DOHH2 (cell line): ENCODE results near the gene NAPEPLD.
"Not testable (repeated sequence)": the region's sequence is repeated elsewhere in the genome, so short reads cannot be mapped to it uniquely, and the experiment has no call there.

Experiments used
- H3F3A ChIP-seq: fragments of 200-600 bp; sonication (generic), shearing (Covaris generic); 2 replicates; pipeline ENCODE4 v1.6.0; 2016; ENCODE audit warnings: antibody characterized with exemption, mild to moderate bottlenecking; ENCODE audit not compliant: control insufficient read depth, insufficient read depth
- H3K27ac ChIP-seq: fragments of 200-600 bp; sonication (generic); 2 replicates; pipeline ENCODE4 v1.5.1; 2014; ENCODE audit warnings: low read depth, mild to moderate bottlenecking, low read length, moderate library complexity
- H3K27me3 ChIP-seq: fragments of 200-600 bp; sonication (generic); 2 replicates; pipeline ENCODE4 v1.6.1; 2014; ENCODE audit warnings: mild to moderate bottlenecking, low read length, mixed read lengths; ENCODE audit not compliant: control insufficient read depth
- H3K36me3 ChIP-seq: fragments of 200-600 bp; sonication (generic); 2 replicates; pipeline ENCODE4 v1.6.1; 2014; ENCODE audit warnings: mild to moderate bottlenecking, low read length, moderate library complexity, mixed read lengths; ENCODE audit not compliant: control insufficient read depth
- H3K4me1 ChIP-seq: fragments of 200-600 bp; sonication (generic); 2 replicates; pipeline ENCODE4 v1.6.1; 2014; ENCODE audit warnings: mild to moderate bottlenecking, low read length, mixed read lengths; ENCODE audit not compliant: control insufficient read depth
- H3K4me2 ChIP-seq: fragments of 200-600 bp; sonication (generic); 2 replicates; pipeline ENCODE4 v1.6.0; 2014; ENCODE audit warnings: mild to moderate bottlenecking, low read length, moderate library complexity
- H3K4me3 ChIP-seq: fragments of 200-600 bp; sonication (generic); 2 replicates; pipeline ENCODE4 v1.5.1; 2014; ENCODE audit warnings: mild to moderate bottlenecking, low read length, mixed read lengths
- H3K79me2 ChIP-seq: fragments of 200-600 bp; sonication (generic); 2 replicates; pipeline ENCODE4 v1.6.1; 2014; ENCODE audit warnings: mild to moderate bottlenecking, low read length, mixed read lengths; ENCODE audit not compliant: control insufficient read depth
- H3K9me2 ChIP-seq: fragments of 200-600 bp; sonication (generic); replicated peaks from 2 replicates; pipeline ENCODE4 v1.6.1; 2014; ENCODE audit warnings: mild to moderate bottlenecking, low read length, mixed read lengths; ENCODE audit not compliant: control insufficient read depth
- H3K9me3 ChIP-seq: fragments of 200-600 bp; sonication (generic); 2 replicates; pipeline ENCODE4 v1.6.1; 2014; ENCODE audit warnings: antibody characterized with exemption, low read length, mixed read lengths; ENCODE audit not compliant: control insufficient read depth, insufficient read depth
- H4K20me1 ChIP-seq: fragments of 200-600 bp; sonication (generic); 2 replicates; pipeline ENCODE4 v1.6.0; 2014; ENCODE audit warnings: low read depth, mild to moderate bottlenecking, antibody characterized with exemption, low read length, moderate library complexity; ENCODE audit not compliant: control insufficient read depth, insufficient read depth
- CTCF ChIP-seq: fragments of 200-600 bp; sonication (generic); IDR thresholded peaks from one replicate; pipeline ENCODE4 v1.5.1; 2014; ENCODE audit warnings: antibody characterized with exemption, mild to moderate bottlenecking, low read depth, low read length; ENCODE audit not compliant: poor library complexity, severe bottlenecking
- EZH2phosphoT487 ChIP-seq: fragments of 200-600 bp; sonication (generic); IDR thresholded peaks from 2 replicates; pipeline ENCODE4 v1.6.1; 2017; ENCODE audit warnings: borderline replicate concordance, mild to moderate bottlenecking, antibody characterized with exemption, low read length, moderate library complexity, mixed read lengths

Gene NAPEPLD

GRCh38 chr7:103101543-103101942, 47.4 kb downstream of the NAPEPLD start:
- peaks cover 72% of the 10 kb centered on the region for H3K36me3 ChIP-seq
- H4K20me1 ChIP-seq: no peaks in the 10 kb centered on the region
- H3K27ac ChIP-seq: no peak overlapping the region
- H3F3A ChIP-seq: peaks cover 12% of the 10 kb centered on the region
- TF ChIP-seq CTCF (no peak), EZH2phosphoT487 (no peak)
- H3K4me2 ChIP-seq: no peak overlapping the region
- H3K4me3 ChIP-seq: no peak overlapping the region
- H3K9me3 ChIP-seq: no peaks in the 10 kb centered on the region
- H3K79me2 ChIP-seq: no peaks in the 10 kb centered on the region
- H3K9me2 ChIP-seq: no peaks in the 10 kb centered on the region
- H3K4me1 ChIP-seq: no peaks in the 10 kb centered on the region
- no peaks in the 10 kb centered on the region for H3K27me3 ChIP-seq

- Histone ChIP-seq H3K4me2 (no peak overlapping the region), H3K27ac (no peak overlapping the region), H3K9me2 (no peaks in the 10 kb centered on the region), H3K4me1 (no peaks in the 10 kb centered on the region), H3K36me3 (peaks cover 73% of the 10 kb centered on the region), H3K9me3 (no peaks in the 10 kb centered on the region), H4K20me1 (no peaks in the 10 kb centered on the region), H3K4me3 (no peak overlapping the region), H3K79me2 (no peaks in the 10 kb centered on the region), H3F3A (peaks cover 12% of the 10 kb centered on the region), H3K27me3 (no peaks in the 10 kb centered on the region)
- no peak for TF ChIP-seq CTCF
- TF ChIP-seq EZH2phosphoT487: no peak
Measured at GRCh38 chr7:103100348-103100747, 48.6 kb downstream of the NAPEPLD start.

- H3K9me3 ChIP-seq: no peaks in the 10 kb centered on the region
- TF ChIP-seq EZH2phosphoT487: no peak
- no peak for TF ChIP-seq CTCF
- H3K4me3 ChIP-seq: no peak overlapping the region
- H3K79me2 ChIP-seq: no peaks in the 10 kb centered on the region
- H3K27me3 ChIP-seq: no peaks in the 10 kb centered on the region
- no peaks in the 10 kb centered on the region for H3K9me2 ChIP-seq
- peaks cover 17% of the 10 kb centered on the region for H3F3A ChIP-seq
- H3K4me1 ChIP-seq: no peaks in the 10 kb centered on the region
- H3K36me3 ChIP-seq: peaks cover 70% of the 10 kb centered on the region
- no peak overlapping the region for H3K27ac ChIP-seq
- H4K20me1 ChIP-seq: no peaks in the 10 kb centered on the region
- H3K4me2 ChIP-seq: no peak overlapping the region
Measured at GRCh38 chr7:103097041-103097440, 51.9 kb downstream of the NAPEPLD start.

- H3K27ac ChIP-seq, H3K27me3 ChIP-seq, H3K79me2 ChIP-seq, H3K4me1 ChIP-seq, H3K4me2 ChIP-seq, H3K9me2 ChIP-seq, H3K9me3 ChIP-seq, H3K4me3 ChIP-seq, H4K20me1 ChIP-seq: not testable (repeated sequence)
- Histone ChIP-seq H3F3A (peaks cover 10% of the 10 kb centered on the region), H3K36me3 (peaks cover 61% of the 10 kb centered on the region)
Measured at GRCh38 chr7:103095558-103095957, 53.3 kb downstream of the NAPEPLD start.
